Colonic mucosa (tissue), 4 donors: Measurements from ENCODE around the gene POLR3C. TPM values are rescaled to one million over a fixed set of nuclear protein-coding genes. Genes with fewer than 3 reads are reported as not detected.
A peak's percentile ranks its signal among the peaks of the same experiment; 100 is the strongest.

Experiments
- DNase-seq: peaks from one replicate; pipeline ENCODE4 v3.0.0-alpha.2; 2020
- H3K27ac ChIP-seq: fragments of 200-600 bp; one replicate; pipeline ENCODE4 v1.8.0; 2021
- H3K27me3 ChIP-seq: fragments of 200-600 bp; one replicate; pipeline ENCODE4 v1.8.0; 2021
- H3K36me3 ChIP-seq: fragments of 200-600 bp; one replicate; pipeline ENCODE4 v1.8.0; 2021
- H3K4me1 ChIP-seq: fragments of 200-600 bp; one replicate; pipeline ENCODE4 v1.8.0; 2021; ENCODE audit warnings: mild to moderate bottlenecking
- H3K4me3 ChIP-seq: fragments of 200-600 bp; one replicate; pipeline ENCODE4 v1.8.0; 2021
- H3K9ac ChIP-seq, 2 donors: one replicate each; pipeline ENCODE4 v1.7.0; 2013; ENCODE audit warnings: control low read depth in 2 of 2, low read depth in 2 of 2, low read length in 2 of 2
- H3K9me3 ChIP-seq: fragments of 200-600 bp; one replicate; pipeline ENCODE4 v1.8.0; 2021
- intact Hi-C: fragments of 100-400 bp; cut with DNase I; formaldehyde crosslinking; loops from one replicate; pipeline ENCODE4 v1.14.1; 2022
- total RNA-seq, 2 donors: library from RNA; stranded (reverse); fragmentation: NEBNext Ultra II Directional in 1 of 2; extraction: Animal tissue kit (Norgen Biotek cat#: 25700) in 1 of 2; gene quantifications; one replicate each; pipeline ENCODE4 v1.2.1, GENCODE V29; 2021
- TF ChIP-seq, protein P1 (sequence below): fragments of 200-600 bp; IDR thresholded peaks from one replicate; pipeline ENCODE4 v1.8.0; 2022; ENCODE audit warnings: antibody characterized with exemption, mild to moderate bottlenecking
- donor health status: healthy.
- donor health status: DM: no; HTN: no; CAD: no.
- donor health status: DM: no; HTN: no; CAD: no.

POLR3C gene
- total RNA-seq, 2 donors from 2014 or later = 17.2 to 18.8 TPM

DNA sequence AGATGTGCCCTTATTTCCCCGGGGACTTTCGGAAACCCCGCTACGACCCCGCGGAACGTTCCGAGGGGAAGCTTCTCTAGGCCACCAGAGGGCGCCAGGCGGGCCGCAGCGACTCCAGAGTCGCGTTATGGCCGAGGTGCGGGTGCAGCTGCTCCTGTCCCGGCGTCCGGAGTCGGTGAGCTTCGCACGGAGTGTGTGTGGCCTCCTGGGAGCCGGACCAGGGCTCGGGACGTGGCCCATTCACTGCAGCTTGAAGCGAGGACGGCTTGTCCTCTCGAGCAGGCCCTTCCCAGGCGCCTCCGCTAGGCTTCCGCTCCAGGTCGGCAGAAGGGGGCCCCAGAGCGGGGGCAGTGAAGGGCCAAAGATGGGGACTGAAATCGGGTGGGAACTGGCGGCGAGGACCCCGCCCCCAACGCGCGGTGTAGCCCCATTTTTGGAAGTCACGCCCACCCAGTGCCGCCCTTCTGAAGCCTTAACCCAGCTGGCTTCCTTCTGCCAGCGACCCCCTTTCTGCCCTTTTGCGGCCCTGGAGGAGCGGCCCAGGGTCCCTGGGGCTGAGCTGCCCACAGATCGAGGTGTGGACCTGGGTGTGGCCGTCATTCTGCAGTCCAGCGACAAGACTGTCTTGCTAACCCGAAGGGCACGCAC, 21.6 kb downstream of the POLR3C start, which contains the start of gene NUDT17:
NUDT17 (plus strand) TSS at position 117 of the 648 bp plus-strand sequence; CDS start at position 128, 11 bp downstream.
- Histone ChIP-seq H3K36me3 (peaks cover 3% of the 10 kb centered on the region), H3K9ac (peak within 1 kb of the TSS; percentile 76 to 84), H3K9me3 (no peaks in the 10 kb centered on the region), H3K4me3 (peak within 1 kb of the TSS; percentile 43), H3K4me1 (peaks cover 10% of the 10 kb centered on the region), H3K27ac (peak within 1 kb of the TSS; percentile 10), H3K27me3 (no peaks in the 10 kb centered on the region)
- TF ChIP-seq, protein P1, sequence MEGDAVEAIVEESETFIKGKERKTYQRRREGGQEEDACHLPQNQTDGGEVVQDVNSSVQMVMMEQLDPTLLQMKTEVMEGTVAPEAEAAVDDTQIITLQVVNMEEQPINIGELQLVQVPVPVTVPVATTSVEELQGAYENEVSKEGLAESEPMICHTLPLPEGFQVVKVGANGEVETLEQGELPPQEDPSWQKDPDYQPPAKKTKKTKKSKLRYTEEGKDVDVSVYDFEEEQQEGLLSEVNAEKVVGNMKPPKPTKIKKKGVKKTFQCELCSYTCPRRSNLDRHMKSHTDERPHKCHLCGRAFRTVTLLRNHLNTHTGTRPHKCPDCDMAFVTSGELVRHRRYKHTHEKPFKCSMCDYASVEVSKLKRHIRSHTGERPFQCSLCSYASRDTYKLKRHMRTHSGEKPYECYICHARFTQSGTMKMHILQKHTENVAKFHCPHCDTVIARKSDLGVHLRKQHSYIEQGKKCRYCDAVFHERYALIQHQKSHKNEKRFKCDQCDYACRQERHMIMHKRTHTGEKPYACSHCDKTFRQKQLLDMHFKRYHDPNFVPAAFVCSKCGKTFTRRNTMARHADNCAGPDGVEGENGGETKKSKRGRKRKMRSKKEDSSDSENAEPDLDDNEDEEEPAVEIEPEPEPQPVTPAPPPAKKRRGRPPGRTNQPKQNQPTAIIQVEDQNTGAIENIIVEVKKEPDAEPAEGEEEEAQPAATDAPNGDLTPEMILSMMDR = peak; percentile 97
- peak; percentile 80 for DNase-seq
- intact Hi-C loops = loop anchor here (5.0 to 10.0 kb wide), 2 partner anchors 69 to 167 kb away; partner anchors contain the start of genes ITGA10 and PEX11B

DNA sequence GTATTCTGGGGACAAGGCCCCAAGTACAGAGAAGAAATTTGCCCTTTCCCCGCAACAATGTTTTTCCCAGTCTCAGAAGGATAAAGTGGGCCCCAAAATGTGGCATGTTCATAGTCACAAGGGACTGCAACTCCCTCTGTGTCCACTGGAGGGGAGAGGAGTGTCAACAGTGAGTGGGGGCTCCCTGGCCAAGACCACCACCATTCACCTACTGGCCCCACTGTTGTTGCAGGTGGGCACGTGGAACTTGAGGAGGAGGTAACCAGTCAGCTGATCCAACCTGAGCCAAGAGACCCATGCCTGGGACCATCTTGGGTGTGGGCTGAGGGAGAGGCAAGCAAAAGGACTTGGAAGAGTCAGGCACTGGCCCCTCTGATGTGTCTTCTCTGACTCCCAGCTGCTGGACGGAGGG, 22.2 kb downstream of the POLR3C start:
- Histone ChIP-seq H3K27me3 (no peaks in the 10 kb centered on the region), H3K27ac (peak overlapping the region; percentile 10), H3K36me3 (no peaks in the 10 kb centered on the region), H3K4me3 (peak overlapping the region; percentile 43), H3K4me1 (peaks cover 10% of the 10 kb centered on the region), H3K9me3 (no peaks in the 10 kb centered on the region), H3K9ac (peak overlapping the region; percentile 76 to 84)
- intact Hi-C loops = loop anchor here (5.0 to 10.0 kb wide), 2 partner anchors 69 to 166 kb away; partner anchors contain the start of genes ITGA10 and PEX11B
- peak; percentile 23 for DNase-seq
- TF ChIP-seq, protein P1 = peak; percentile 47

GRCh38 chr1:145847827-145848226, 23.8 kb downstream of the POLR3C start:
- no peak for DNase-seq
- H3K4me1 ChIP-seq = peaks cover 10% of the 10 kb centered on the region

DNA sequence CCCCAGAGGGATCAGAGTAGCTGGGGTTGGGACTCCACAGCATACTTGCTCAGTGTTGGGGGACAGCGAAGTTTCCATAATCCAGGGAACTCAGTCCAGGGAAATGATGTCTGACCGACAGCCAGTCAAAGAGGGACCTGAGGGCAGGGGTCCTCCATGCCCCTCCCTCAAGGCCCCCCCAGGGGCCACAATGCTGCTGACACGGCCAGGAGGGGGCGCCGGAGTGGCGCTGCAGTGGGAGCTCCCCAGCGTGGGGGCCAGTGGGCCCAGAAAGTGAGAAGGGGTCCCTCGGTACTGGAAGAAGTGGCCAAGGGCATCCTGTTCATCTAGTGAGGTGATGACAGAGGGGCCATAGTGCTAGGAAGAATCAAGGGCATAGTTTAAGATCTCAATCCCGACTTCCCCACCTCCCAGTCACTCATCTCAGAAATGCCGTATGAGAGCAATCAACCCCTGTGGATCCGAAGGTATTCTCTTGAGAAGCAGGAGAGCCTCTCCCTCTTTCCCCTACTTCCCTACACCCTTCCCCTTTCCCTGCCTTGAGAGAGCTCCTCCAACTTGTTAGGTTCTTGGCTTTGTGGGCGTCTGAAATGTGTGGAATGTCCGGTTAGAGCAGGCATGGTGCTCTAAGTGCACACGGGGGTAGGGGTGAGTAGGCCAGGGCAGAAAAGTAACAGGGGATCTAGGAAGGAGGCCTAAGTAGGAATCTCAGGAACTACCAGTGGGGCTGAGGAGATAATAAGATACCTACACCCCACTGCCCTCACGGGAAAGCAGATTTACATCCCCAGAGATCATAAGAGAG, 25.6 kb downstream of the POLR3C start:
- Histone ChIP-seq H3K9ac (no peak overlapping the region), H3K9me3 (no peaks in the 10 kb centered on the region), H3K4me1 (peaks cover 10% of the 10 kb centered on the region), H3K27ac (no peak overlapping the region), H3K36me3 (no peaks in the 10 kb centered on the region), H3K27me3 (no peaks in the 10 kb centered on the region), H3K4me3 (no peak overlapping the region)
- no peak for DNase-seq
- intact Hi-C loops = loop anchor here (5.0 to 10.0 kb wide), 2 partner anchors 65 to 163 kb away; partner anchors contain the start of genes ITGA10 and PEX11B
- TF ChIP-seq, protein P1 = no peak

More at GRCh38 chr1:145847827-145848226, 23.8 kb downstream of the POLR3C start:
- no peaks in the 10 kb centered on the region for H3K36me3 ChIP-seq
- H3K4me3 ChIP-seq = no peak overlapping the region
- intact Hi-C loops = loop anchor here (5.0 to 10.0 kb wide), 2 partner anchors 67 to 164 kb away; partner anchors contain the start of genes ITGA10 and PEX11B
- no peaks in the 10 kb centered on the region for H3K9me3 ChIP-seq
- TF ChIP-seq, protein P1 = no peak
- H3K27me3 ChIP-seq = no peaks in the 10 kb centered on the region
- H3K27ac ChIP-seq = no peak overlapping the region
- H3K9ac ChIP-seq = no peak overlapping the region

DNA sequence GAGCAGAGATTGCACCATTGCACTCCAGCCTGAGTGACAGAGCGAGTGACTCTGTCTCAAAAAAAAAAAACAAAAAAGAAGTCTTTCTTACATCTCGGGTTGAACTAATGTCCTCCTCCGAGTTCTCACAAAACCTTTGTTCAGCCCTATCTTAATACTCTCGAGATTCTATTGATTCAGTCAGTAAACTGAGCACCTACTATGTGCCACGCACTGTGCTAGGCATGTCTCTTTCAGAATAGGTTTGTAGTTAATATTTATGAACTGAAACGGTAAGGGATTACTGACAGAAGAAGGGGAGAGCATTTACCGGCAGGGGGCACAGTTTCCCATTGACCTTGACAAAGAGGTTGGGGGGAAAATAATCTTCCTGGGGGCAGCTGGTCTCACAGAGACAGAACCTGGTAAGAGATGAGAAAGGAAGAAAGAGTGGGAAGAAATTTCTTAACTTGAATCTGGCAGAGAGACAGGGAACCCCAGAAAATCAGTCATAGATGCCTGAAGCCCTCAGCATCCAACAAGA, 31.5 kb downstream of the POLR3C start:
- no peaks in the 10 kb centered on the region for H3K9me3 ChIP-seq
- no peak overlapping the region for H3K27ac ChIP-seq
- no peak overlapping the region for H3K4me3 ChIP-seq
- no peaks in the 10 kb centered on the region for H3K36me3 ChIP-seq
- H3K9ac ChIP-seq = no peak overlapping the region
- H3K27me3 ChIP-seq = no peaks in the 10 kb centered on the region
- peaks cover 5% of the 10 kb centered on the region for H3K4me1 ChIP-seq
- TF ChIP-seq, protein P1 = no peak
- intact Hi-C loops = no loop called here
- no peak for DNase-seq
